Left ventricle myocardium inferior (tissue), 1 donor: ENCODE results near the gene NKTR. TPM values are rescaled to one million over a fixed set of nuclear protein-coding genes. Genes with fewer than 3 reads are reported as not detected.

Experiments
- DNase-seq: peaks from one replicate; pipeline ENCODE4 v3.0.0-alpha.2; 2020
- H3K27ac ChIP-seq: fragments of 200-600 bp; replicated peaks from 2 replicates; pipeline ENCODE4 v1.8.0; 2021
- H3K27me3 ChIP-seq: fragments of 200-600 bp; 2 replicates; pipeline ENCODE4 v1.8.0; 2021; ENCODE audit warnings: low read depth
- H3K36me3 ChIP-seq: fragments of 200-600 bp; 2 replicates; pipeline ENCODE4 v1.8.0; 2021
- H3K4me1 ChIP-seq: fragments of 200-600 bp; 2 replicates; pipeline ENCODE4 v1.8.0; 2021
- H3K4me3 ChIP-seq: fragments of 200-600 bp; 2 replicates; pipeline ENCODE4 v1.8.0; 2021; ENCODE audit warnings: mild to moderate bottlenecking, moderate library complexity
- H3K9me3 ChIP-seq: fragments of 200-600 bp; replicated peaks from 2 replicates; pipeline ENCODE4 v1.8.0; 2021
- CTCF ChIP-seq: fragments of 200-600 bp; IDR thresholded peaks from 2 replicates; pipeline ENCODE4 v1.8.0; 2021; ENCODE audit warnings: antibody characterized with exemption, mild to moderate bottlenecking, borderline replicate concordance
- intact Hi-C: fragments of 100-400 bp; cut with micrococcal nuclease; formaldehyde crosslinking; loops from one replicate; pipeline ENCODE4 v1.11.0; 2022
- total RNA-seq: library from RNA; stranded (reverse); fragmentation: NEBNext Ultra II Directional; extraction: Animal tissue kit (Norgen Biotek cat#: 25700); gene quantifications from one replicate; pipeline ENCODE4 v1.2.1, GENCODE V29; 2021
- donor health status: DM: no; HTN: yes; CAD: no; lungs with severe emphysema.

The NKTR gene
- total RNA-seq, 1 donor from 2014 or later: 20.0 TPM

DNA sequence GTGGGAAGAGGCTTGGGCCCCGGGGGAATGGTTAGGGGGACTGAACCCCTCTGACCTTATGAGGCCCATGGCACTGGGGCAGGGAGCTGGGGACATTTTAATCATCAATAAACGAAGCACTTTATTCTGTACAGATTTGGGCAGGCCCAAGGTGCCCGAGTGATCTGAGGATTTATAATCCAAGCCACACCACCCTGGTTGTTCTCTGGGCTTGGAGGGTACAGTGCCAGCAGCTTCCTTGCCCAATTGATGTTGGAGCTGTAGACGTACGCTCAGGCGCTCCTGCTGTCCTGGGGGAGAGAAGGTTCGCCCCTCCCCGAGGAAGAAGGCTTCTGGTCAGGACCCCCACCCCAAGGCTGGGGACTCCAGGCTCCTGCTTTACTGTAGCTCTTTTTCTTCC is 65.5 kb downstream of the NKTR start:
- Histone ChIP-seq H3K27me3 (no peaks in the 10 kb centered on the region), H3K4me3 (no peak overlapping the region), H3K36me3 (peaks cover 4% of the 10 kb centered on the region), H3K9me3 (no peaks in the 10 kb centered on the region), H3K27ac (peak overlapping the region; percentile 81), H3K4me1 (peaks cover 46% of the 10 kb centered on the region)
- no peak for DNase-seq
- intact Hi-C loops: no loop called here
- TF ChIP-seq CTCF: no peak

- no peak for DNase-seq
- intact Hi-C loops: no loop called here
- Histone ChIP-seq H3K9me3 (no peaks in the 10 kb centered on the region), H3K4me3 (no peak overlapping the region), H3K27me3 (no peaks in the 10 kb centered on the region), H3K4me1 (peaks cover 42% of the 10 kb centered on the region), H3K36me3 (peaks cover 4% of the 10 kb centered on the region), H3K27ac (peak overlapping the region; percentile 81)
- TF ChIP-seq CTCF: no peak
Observed at GRCh38 chr3:42666577-42666998, 66.1 kb downstream of the NKTR start.

DNA sequence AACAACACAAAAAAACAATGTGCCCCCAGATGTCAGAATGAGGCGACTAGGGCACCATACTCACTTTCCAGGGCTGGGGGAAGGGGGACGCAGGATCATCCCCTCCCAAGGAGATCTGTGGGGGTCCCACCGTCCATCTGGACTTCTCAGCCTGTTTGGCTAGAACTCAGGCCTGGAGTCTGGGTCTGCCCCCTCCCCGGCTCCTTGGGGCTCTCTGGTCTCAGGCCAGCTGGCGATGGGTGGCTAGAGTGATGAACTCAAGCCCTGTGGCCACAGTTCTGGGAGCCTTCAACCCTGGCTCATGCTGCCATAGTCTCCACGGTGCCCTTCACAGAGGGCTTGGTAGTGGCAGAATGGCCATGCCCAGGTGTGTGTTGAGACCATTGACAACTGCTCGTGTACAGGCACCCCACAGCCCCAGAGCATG is 66.6 kb downstream of the NKTR start:
- H3K4me3 ChIP-seq: no peak overlapping the region
- H3K27ac ChIP-seq: peak overlapping the region; percentile 81
- DNase-seq: no peak
- H3K36me3 ChIP-seq: peaks cover 3% of the 10 kb centered on the region
- no peaks in the 10 kb centered on the region for H3K9me3 ChIP-seq
- H3K4me1 ChIP-seq: peaks cover 42% of the 10 kb centered on the region
- no peaks in the 10 kb centered on the region for H3K27me3 ChIP-seq
- intact Hi-C loops: no loop called here
- TF ChIP-seq CTCF: no peak

DNA sequence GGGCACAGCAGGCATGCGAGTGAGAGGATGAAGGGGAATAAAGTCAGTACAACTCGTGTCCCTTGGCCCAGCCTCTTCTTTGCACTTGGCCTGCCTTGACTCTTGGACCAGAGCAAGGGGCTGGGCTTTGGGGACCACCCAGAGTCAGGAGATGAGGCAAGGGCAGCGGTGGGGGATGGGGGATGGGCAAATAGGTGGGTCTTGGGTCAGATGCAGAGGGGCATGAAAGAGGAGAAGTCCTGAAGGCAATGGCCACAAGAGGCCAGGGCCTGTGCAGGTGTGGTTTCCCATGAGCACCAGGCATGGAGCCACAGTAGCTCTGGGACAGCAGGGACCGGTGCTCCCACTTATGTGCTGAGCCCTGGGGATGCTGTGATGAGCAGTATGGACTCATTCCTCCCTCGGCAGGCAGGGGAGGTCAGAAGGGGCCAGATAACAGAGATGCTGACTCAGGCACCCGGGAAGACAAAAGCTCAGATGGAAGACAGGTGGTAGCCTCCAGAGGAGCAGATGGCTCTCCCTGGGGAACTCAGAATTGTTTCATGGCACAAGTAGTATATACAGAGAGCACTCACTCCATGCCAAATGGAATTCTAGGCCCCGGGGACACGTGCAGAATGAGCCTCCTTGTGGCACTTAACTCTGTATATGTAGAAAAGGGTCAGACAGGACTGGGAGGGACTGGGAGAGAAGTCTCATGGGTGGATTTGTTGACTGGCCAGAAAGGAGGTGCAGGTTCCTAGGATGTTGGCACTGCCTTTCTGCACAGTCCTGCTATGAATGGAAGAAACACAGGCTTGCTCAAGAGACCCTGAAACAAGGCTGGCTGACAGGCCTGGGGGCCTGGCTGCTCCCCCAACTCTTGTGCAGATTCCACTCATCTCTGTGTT is 67.3 kb downstream of the NKTR start:
- intact Hi-C loops: no loop called here
- DNase-seq: no peak
- no peak for TF ChIP-seq CTCF

DNA sequence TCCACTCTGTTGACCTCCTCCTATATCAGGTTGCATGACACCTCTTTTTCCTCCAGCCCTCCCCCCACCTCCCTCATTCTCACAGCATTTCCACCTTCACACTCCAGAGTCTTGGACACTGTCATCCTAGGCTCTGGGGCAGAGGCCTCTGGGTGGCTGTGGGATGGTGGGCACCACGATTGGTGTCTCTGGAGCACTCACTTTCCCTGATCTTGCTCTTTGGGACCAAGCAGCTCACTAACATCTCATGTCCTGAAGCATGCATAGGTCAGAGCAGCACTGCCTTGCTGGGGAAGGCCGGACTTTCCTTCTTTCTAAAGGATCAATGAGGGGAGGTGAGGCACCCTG is 67.9 kb downstream of the NKTR start:
- H3K9me3 ChIP-seq: no peaks in the 10 kb centered on the region
- no peaks in the 10 kb centered on the region for H3K27me3 ChIP-seq
- no peak overlapping the region for H3K4me3 ChIP-seq
- intact Hi-C loops: no loop called here
- H3K27ac ChIP-seq: peak overlapping the region; percentile 81
- peaks cover 42% of the 10 kb centered on the region for H3K4me1 ChIP-seq
- DNase-seq: no peak
- H3K36me3 ChIP-seq: no peaks in the 10 kb centered on the region
- TF ChIP-seq CTCF: no peak

More for the DNA sequence above, 67.3 kb downstream of the NKTR start:
- Histone ChIP-seq H3K27me3 (no peaks in the 10 kb centered on the region), H3K4me3 (no peak overlapping the region), H3K4me1 (peaks cover 42% of the 10 kb centered on the region), H3K36me3 (no peaks in the 10 kb centered on the region), H3K9me3 (no peaks in the 10 kb centered on the region), H3K27ac (peak overlapping the region; percentile 81)
